GM19467 (cell line): ENCODE data around the gene SMOC2.
"Not testable (repeated sequence)": the region's sequence is repeated elsewhere in the genome, so short reads cannot be mapped to it uniquely, and the experiment has no call there.

Experiments
- ATAC-seq: cut with Tn5 transposase; IDR thresholded peaks from one replicate; pipeline ENCODE4 v1.9.1; 2021; ENCODE audit warnings: mild to moderate bottlenecking, moderate library complexity; ENCODE audit not compliant: unreplicated experiment

SMOC2 gene

GRCh38 chr6:168674595-168674994 is 233.6 kb downstream of the SMOC2 start:
- ATAC-seq, result no peak

DNA sequence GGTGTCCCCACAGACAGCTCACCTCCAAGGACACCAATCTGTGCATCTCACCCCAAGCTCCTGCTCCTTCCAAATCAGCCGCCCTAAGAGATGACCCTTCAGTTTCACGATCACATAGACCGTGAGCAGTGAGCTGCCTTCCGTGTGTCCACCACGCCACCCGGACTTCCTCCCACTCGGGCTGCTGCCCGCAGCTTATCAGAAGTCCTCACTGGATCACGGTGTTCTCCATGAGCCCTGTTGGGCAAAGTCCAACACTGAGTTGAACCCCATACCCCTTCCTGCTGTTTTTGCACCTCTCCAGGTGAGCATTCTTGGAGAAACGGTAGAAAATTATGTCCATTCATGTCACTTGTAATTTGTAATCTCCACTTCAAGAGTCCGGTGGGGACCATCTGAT is 234.4 kb downstream of the SMOC2 start:
- no peak for ATAC-seq

DNA sequence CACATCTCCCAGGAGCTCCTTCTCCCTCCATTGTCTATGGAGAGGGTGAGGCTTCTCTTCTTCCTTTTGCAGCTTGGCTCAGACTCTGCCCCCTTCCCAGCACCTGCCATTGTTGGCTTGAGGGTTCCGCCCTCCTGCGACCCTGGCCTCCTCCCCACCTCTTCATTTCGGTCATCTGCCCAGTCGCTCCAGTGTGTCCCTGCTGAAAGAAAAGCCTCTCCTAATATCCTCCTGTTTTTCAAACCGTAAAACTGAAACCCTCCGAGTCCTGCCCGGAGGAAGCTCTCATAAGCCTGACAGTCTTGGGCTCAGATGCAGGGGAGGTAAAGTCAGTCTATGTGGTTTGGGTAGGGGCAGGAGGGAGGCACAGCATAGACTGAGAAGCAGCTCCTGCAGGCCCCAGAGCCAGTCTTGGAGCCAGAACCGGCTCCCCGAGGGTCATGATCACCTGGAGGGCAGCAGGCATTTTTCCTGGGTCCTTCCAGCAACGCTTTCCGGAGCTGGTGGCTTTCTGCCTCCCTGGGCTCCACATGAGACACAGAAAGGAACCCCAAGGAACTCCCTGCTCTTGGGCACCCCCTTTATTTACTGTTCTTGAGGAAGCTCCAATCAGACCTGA is 235.1 kb downstream of the SMOC2 start:
- ATAC-seq, result no peak

DNA sequence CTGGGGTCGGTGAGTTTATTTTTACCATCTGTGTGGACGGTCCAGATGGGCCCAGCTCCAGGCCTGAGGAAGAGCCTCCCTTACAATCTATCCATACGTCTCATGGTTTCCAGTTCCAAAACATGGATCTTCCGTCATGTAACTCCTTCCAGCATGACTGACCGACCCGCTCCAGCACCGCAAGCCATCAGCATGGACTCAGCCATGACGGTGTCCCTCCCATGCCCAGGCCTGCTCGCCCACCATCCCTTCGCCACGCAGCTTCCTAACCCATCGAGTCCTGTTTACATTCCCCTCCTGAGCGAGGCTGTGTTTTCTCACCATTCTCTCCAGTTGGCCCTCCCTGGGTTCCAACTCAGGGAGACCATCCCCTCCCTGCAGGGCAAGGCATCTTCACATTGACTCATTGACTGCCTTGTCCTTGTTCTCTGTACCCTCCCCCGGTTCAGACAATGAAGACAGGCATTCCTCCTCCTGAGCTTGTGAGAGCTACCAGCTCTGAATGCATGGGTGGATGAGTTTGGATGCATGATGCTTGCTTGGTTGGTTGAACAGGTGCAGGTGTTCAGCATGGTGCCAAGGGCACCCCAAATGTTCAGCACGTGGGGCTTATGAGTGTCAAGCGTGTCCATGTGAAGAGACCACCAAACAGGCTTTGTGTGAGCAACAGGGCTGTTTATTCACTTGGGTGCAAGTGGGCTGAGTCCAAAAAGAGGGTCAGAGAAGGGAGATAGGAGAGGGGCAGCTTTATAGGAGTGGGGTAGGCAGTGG is 235.8 kb downstream of the SMOC2 start:
- ATAC-seq, result no peak

- ATAC-seq, result not testable (repeated sequence)
These were observed 236.4 kb downstream of the SMOC2 start for GRCh38 chr6:168677323-168677781.

DNA sequence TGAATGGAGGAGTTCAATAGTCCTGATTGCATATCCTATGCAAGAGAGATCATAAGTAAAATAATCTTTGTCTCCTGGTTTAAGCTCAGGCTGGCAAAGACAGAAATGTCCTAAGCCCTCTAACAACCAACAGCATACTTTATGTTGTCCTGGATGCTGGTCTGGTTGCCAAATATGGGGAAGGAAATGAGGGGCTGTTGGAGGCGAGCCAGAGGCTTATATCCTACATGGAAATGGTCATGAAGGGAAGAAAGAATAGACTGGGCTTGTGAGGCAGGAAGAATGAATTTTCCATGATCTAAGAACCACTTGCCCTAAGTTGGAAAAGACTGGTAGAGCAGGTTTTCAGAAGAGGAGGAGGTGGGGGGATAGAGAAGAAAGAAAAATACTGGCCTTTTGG is 237.1 kb downstream of the SMOC2 start:
- no peak for ATAC-seq

GRCh38 chr6:168678588-168678987 is 237.6 kb downstream of the SMOC2 start:
- no peak for ATAC-seq

GRCh38 chr6:168681748-168682147 is 240.8 kb downstream of the SMOC2 start:
- ATAC-seq, result no peak

GRCh38 chr6:168683621-168684020 is 242.6 kb downstream of the SMOC2 start:
- no peak for ATAC-seq

DNA sequence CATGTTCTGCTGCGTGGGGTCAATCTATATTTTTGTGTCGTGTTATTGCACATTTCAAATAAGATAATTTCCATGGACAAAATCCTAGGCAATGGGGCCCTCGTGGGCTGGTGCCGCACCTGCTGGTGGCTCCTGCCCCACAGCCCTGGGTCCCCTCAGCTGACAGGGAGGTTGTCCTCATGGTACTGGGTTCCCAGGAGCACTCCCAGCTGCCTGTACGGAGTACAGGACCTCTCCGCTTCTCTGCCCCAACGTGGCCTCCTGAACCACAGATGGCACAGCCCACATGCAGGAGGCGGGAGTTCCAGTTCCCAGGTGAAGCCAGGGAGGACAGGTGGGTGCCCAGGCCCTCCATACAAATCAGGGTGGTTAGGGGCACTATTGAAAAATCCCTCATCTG is 243.5 kb downstream of the SMOC2 start:
- no peak for ATAC-seq

GRCh38 chr6:168684906-168685305 is 243.9 kb downstream of the SMOC2 start:
- ATAC-seq, result no peak

- ATAC-seq, result no peak
These were observed 245.2 kb downstream of the SMOC2 start for GRCh38 chr6:168686029-168686738.

- ATAC-seq, result no peak
These were observed 246.1 kb downstream of the SMOC2 start for GRCh38 chr6:168686831-168687730.

- ATAC-seq, result no peak
These were observed 249.3 kb downstream of the SMOC2 start for GRCh38 chr6:168690271-168690670.

DNA sequence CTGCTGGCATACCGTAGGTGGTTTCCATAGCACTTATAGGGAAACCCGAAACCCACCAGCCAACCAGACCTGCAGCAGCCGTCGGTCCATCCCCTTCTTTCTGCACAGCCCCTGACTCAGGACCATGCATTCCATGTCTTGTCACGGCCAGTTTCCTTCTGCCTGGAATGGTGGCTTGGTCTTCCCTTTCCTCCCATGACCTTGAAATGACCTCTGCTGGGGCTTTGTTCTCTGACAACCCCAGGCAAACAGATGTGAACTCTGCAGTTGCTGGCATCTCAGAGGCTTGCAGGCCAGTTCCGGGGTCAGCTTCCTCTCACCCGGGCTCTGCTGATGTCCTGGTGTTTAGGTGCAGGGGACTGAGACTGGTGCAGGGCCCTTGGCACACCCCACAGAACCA is 250.8 kb downstream of the SMOC2 start:
- no peak for ATAC-seq

DNA sequence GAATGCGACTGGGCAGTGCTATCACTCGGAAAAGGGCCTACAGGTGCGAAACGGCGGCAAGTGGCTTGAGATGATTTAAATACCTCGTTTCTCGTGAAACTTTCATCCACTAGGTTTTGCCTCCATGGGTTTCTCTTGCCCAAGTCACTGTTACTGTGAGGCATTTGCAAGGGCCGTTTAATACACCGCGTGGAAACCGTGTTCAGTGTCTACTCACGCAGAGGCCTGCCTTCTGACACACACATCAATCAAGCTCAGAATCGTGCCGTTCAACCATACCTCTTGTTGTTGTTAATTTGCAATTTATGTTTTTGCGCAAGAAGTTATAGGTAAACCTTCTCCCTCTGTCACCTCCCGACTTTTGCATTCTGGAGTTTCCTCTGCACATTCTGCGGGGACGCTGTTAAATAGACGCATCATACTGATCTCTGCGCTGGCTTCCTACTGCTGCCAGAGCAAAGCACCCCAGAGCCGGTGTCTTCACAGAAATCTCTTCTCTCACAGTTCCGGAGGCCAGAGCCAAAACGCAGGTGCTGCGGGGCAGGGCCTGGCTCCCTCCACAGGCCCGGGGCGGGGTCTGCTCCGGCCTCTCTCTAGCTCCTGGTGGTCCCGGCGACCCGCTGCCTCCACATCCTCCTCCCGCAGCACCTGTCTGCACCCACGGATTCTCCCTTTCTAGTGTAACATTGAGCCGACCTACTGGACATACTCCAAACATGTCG is 251.4 kb downstream of the SMOC2 start:
- ATAC-seq, result no peak

GRCh38 chr6:168692915-168693257 is 251.9 kb downstream of the SMOC2 start:
- not testable (repeated sequence) for ATAC-seq

DNA sequence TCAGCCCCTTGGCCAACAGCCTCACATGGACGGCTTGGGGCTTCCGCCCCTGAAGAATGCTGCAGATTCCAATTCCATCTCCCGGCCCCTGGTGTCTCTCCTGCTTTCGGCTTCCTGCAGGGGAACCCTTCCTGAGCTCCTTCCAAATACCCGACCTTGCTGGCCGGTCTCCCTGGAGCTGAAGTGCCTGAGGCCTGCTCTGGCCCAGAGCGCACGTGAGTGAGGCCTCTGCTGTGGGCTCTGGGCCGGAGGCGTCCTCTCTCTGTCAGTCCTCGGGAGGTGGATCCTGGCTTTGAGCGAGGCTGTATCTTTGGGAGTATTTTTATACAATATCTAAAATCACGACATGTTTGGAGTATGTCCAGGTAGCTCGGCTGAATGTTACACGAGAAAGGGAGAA is 253.8 kb downstream of the SMOC2 start:
- ATAC-seq, result not testable (repeated sequence)

DNA sequence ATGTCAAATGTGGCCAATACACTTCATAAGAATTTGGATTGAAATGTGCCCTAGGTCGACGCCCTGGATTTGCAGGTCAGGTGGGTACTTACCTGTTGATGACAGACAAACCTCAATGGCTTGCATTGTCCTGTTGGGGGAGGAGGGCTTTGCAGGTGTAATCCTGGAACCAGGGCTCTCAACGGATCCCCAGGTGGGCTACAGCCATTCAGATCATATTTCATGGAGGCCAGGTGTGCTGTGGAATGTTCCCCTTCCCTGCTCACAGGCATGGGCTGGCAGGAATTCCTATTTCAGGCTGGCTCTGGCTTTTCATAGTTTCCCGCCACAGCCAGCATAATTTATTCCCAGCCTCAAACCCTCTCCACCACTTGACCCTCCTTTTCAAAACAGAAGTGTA is 254.7 kb downstream of the SMOC2 start:
- no peak for ATAC-seq

- no peak for ATAC-seq
These were observed 257.9 kb downstream of the SMOC2 start for GRCh38 chr6:168698923-168699322.
